Skeletal muscle satellite cell (primary cell): ENCODE data around the gene RASGRF2.

Source experiments
- H3K27me3 ChIP-seq: 2 replicates; pipeline ENCODE4 v1.7.0; 2013; ENCODE audit warnings: low read length; ENCODE audit not compliant: control insufficient read depth, insufficient read depth
- H3K36me3 ChIP-seq: 2 replicates; pipeline ENCODE4 v1.7.0; 2013; ENCODE audit warnings: mild to moderate bottlenecking, control low read depth, low read length; ENCODE audit not compliant: insufficient read depth
- H3K4me1 ChIP-seq: 2 replicates; pipeline ENCODE4 v1.7.0; 2013; ENCODE audit warnings: low read length; ENCODE audit not compliant: control insufficient read depth, insufficient read depth
- H3K4me2 ChIP-seq: 2 replicates; pipeline ENCODE4 v1.7.0; 2013; ENCODE audit warnings: mild to moderate bottlenecking, low read length
- H3K4me3 ChIP-seq: 2 replicates; pipeline ENCODE4 v1.7.0; 2013; ENCODE audit warnings: low read length
- H3K9ac ChIP-seq: 2 replicates; pipeline ENCODE4 v1.7.0; 2013; ENCODE audit warnings: mild to moderate bottlenecking, low read depth, low read length, moderate library complexity
- H3K9me3 ChIP-seq: replicated peaks from 2 replicates; pipeline ENCODE4 v1.7.0; 2013; ENCODE audit warnings: mild to moderate bottlenecking, control low read depth, low read length

Gene RASGRF2

DNA sequence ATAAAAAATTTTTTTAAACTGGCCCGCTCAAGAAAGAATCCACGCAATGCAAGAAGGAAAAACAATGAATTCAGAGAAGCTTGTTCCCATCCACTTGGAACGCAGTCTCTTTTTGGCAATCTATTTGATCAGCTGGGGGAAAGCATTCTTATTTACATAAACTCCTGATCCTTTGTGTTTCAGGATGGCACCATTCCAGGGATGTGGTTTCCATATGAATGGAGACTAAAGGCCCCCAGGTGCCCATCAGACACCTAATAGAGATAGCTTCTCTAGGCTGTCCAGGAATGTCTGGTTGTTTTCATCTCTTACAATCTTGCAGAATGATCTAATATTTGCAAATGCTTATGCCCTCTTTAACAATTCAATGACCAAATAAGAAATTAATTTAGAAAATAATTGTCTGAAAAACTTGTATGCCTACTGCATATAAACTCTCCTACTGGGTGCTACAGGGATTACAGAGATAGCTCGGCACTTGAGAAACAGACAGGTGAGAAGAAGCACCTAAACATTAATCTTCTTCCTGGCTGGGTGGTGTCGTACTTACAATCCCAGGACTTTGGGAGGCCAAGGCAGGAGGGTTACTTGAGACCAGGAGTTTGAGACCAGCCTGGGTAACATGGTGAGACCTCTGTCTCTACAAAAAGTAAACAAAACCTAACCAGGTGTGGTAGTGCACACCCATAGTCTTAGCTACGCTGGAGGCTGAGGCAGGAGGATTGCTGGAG is 3.0 kb upstream of the RASGRF2 start:
- no peaks in the 10 kb centered on the region for H3K9me3 ChIP-seq
- no peak overlapping the region for H3K9ac ChIP-seq
- peaks cover 12% of the 10 kb centered on the region for H3K4me1 ChIP-seq
- no peaks in the 10 kb centered on the region for H3K36me3 ChIP-seq
- no peak overlapping the region for H3K4me3 ChIP-seq
- H3K4me2 ChIP-seq: no peak overlapping the region
- peaks cover 79% of the 10 kb centered on the region for H3K27me3 ChIP-seq

GRCh38 chr5:80958616-80959015 is 1.5 kb upstream of the RASGRF2 start:
- Histone ChIP-seq H3K9me3 (no peaks in the 10 kb centered on the region), H3K36me3 (no peaks in the 10 kb centered on the region), H3K4me2 (no peak overlapping the region), H3K9ac (no peak overlapping the region), H3K4me1 (peaks cover 13% of the 10 kb centered on the region), H3K27me3 (peaks cover 76% of the 10 kb centered on the region), H3K4me3 (no peak overlapping the region)

DNA sequence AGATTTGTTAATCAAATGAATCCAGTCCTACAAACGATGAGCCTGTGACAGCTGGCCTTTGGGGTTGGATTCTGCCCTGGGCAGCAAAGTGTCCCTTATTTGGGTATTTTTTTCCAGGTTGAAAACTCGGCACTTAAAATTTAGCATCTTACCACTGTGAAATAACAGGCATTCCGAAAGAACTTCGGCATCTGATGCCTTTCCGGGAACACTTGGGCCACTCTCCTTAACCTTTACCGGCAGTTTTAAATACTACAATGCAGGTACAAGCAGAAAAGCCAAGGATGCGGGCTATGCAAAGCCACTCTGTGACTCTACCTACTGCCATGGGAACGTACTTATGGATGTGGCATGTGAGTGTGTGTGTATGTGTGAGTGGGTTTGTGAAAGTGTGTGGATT is 1.0 kb upstream of the RASGRF2 start:
- Histone ChIP-seq H3K36me3 (no peaks in the 10 kb centered on the region), H3K4me3 (no peak overlapping the region), H3K4me2 (no peak overlapping the region), H3K9ac (no peak overlapping the region), H3K9me3 (no peaks in the 10 kb centered on the region), H3K27me3 (peaks cover 71% of the 10 kb centered on the region), H3K4me1 (peaks cover 18% of the 10 kb centered on the region)

- no peaks in the 10 kb centered on the region for H3K9me3 ChIP-seq
- H3K4me1 ChIP-seq: peaks cover 29% of the 10 kb centered on the region
- peak overlapping the region; percentile 71 for H3K4me3 ChIP-seq
- H3K4me2 ChIP-seq: peak overlapping the region; percentile 91
- peaks cover 57% of the 10 kb centered on the region for H3K27me3 ChIP-seq
- H3K36me3 ChIP-seq: no peaks in the 10 kb centered on the region
- no peak overlapping the region for H3K9ac ChIP-seq
These were observed 590 bp downstream of the RASGRF2 start for GRCh38 chr5:80960531-80961375.

DNA sequence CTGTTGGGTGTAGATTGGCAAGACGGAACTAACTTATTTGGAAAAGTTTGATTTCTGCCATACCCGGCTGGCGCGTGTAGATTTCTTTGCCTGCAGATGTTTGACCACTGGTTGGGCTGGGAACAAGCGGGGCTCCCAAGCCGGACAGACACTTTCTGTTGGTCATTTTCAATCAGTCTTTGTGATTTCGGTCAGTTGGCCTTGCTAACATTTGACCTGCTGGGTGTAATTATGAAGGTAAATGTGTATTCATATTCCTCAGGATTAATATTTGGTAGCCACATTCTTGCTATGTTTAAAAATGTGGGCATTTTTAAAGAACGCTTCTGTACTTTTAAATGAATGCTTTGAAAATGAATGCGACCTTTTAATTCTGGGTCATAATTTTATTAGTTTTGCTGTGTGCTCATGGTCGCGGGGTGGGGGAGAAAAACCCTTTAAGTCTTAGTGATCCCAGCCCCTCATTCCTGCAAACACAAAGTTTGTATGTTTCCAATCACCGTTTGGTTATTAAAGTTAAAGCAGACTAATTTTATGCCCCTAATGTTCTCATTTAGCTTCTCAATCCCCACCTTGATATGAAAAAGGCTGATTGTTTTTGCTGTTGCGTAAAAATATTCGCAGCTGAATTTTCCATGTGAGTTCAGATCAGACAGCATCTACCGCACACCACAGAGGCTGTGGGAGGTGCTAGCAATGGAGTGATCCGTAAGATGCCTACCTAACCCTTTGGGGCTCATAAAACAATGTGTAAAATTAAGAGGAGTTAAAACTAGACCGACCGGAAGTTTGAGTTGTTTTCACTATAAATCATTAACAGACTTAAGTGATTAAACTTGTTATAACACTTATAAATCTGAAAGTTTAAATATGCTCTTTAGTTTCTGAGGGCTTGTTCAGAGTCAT is 1.5 kb downstream of the RASGRF2 start:
- H3K9ac ChIP-seq: no peak overlapping the region
- H3K4me3 ChIP-seq: peak overlapping the region; percentile 71
- peaks cover 48% of the 10 kb centered on the region for H3K27me3 ChIP-seq

DNA sequence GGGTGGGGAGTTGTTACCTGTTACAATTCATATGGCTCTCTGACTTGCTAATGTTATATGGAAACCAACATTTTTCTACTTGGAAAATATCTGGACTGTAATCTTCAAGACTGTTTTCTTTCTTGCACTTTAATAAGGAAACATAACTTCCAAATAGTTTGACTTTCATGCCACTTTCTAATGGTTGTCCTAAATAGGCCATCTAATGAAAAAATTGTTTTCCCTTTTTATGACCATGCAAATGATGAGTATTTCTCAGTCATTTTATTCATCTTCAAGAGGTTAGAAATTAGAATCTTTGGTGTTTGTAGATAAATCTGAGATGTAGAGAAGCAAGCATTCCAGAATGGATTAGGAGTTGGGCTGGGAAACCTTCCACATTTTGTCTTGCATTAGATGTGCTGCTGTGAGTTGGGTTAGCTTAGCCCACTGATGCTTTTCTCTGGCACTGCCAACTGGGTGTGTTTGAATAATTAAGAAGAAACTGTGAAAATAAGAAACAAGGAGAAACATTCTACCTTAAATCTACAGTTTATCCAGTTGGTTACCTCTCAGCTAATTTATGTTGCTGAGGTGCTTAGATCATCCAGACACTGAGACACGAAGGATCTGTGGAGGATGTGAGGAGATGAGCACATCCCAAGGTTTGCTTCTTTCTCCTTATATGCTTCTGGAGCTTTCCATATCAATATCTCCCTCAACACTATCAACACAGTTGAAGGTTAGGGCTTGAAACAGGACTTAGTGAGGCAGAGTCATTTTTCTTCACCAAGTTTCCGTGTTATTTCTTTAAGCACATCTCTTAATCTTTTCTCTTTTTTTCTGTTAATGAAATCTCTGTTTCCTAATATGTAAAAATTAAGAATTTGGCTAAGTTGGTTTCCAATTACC is 2.7 kb downstream of the RASGRF2 start:
- Histone ChIP-seq H3K27me3 (peaks cover 37% of the 10 kb centered on the region), H3K9me3 (no peaks in the 10 kb centered on the region), H3K4me2 (no peak overlapping the region), H3K9ac (no peak overlapping the region), H3K4me1 (peaks cover 35% of the 10 kb centered on the region), H3K4me3 (no peak overlapping the region), H3K36me3 (no peaks in the 10 kb centered on the region)

More for the DNA sequence above, 1.5 kb downstream of the RASGRF2 start:
- Histone ChIP-seq H3K36me3 (no peaks in the 10 kb centered on the region), H3K4me1 (peaks cover 29% of the 10 kb centered on the region), H3K9me3 (no peaks in the 10 kb centered on the region), H3K4me2 (peak overlapping the region; percentile 91)

GRCh38 chr5:80963521-80963895 is 3.3 kb downstream of the RASGRF2 start:
- Histone ChIP-seq H3K36me3 (no peaks in the 10 kb centered on the region), H3K4me1 (peaks cover 40% of the 10 kb centered on the region), H3K9me3 (no peaks in the 10 kb centered on the region), H3K4me3 (no peak overlapping the region), H3K4me2 (no peak overlapping the region), H3K9ac (no peak overlapping the region), H3K27me3 (peaks cover 30% of the 10 kb centered on the region)

DNA sequence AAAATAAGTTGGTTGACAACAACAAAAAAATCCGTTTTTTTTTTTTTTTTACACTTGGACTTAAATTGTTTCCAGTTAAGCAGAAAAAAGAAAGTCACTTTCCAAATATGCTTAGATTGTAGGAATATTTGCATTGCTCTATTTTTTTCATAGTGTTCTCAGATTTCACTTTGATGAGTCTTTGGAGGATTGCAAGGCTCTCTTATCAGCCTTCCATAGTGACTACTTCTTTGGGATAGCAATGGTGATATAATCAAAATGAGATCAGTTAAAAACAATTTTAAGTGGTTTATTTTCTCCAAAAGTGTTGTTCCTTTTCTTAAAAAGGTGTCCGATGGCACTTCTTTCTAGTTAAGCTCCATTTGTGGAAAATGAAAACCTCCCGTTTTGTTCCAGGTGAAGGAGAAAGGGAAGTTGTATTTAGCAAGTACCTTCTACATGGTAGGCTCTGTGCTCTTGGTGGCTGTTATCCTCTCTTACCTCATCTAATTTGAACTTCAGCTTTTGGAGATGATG is 3.9 kb downstream of the RASGRF2 start:
- no peaks in the 10 kb centered on the region for H3K36me3 ChIP-seq
- no peak overlapping the region for H3K4me2 ChIP-seq
- peaks cover 25% of the 10 kb centered on the region for H3K27me3 ChIP-seq
- peaks cover 40% of the 10 kb centered on the region for H3K4me1 ChIP-seq
- no peaks in the 10 kb centered on the region for H3K9me3 ChIP-seq
- H3K9ac ChIP-seq: no peak overlapping the region
- H3K4me3 ChIP-seq: no peak overlapping the region

GRCh38 chr5:80964491-80964890 is 4.3 kb downstream of the RASGRF2 start:
- Histone ChIP-seq H3K27me3 (peaks cover 20% of the 10 kb centered on the region), H3K36me3 (no peaks in the 10 kb centered on the region), H3K9me3 (no peaks in the 10 kb centered on the region), H3K4me2 (no peak overlapping the region), H3K9ac (no peak overlapping the region), H3K4me1 (peaks cover 40% of the 10 kb centered on the region), H3K4me3 (no peak overlapping the region)

DNA sequence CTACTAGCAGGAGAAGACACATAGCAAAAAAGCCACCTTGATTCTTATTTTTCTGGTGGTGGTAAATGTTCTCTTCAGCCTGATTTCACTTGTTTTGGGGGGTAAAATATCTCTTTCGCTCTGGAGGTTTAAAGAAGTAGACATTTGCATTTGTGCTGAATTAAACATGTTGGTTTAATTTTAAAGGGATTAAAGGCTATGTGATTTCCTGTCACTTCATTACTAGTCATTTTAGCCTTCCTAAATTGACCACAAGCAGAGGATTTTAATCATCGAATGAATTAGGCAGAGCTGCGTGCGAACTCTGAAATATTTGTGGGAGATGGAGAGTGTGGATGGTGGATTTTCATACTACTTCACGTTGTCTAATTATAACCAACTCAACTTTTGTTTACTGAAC is 4.8 kb downstream of the RASGRF2 start:
- Histone ChIP-seq H3K9me3 (no peaks in the 10 kb centered on the region), H3K36me3 (no peaks in the 10 kb centered on the region), H3K4me1 (peaks cover 37% of the 10 kb centered on the region), H3K4me3 (no peak overlapping the region), H3K4me2 (no peak overlapping the region), H3K9ac (no peak overlapping the region), H3K27me3 (peaks cover 16% of the 10 kb centered on the region)
